BE2C (cell line): Measurements from ENCODE around the gene MAPK10.
A peak's percentile ranks its signal among the peaks of the same experiment; 100 is the strongest.

Experiments used
- DNase-seq: peaks from one replicate; pipeline ENCODE4 v3.0.0-alpha.2; 2020
- H3K27me3 ChIP-seq: fragments of 250-450 bp; sonication (Bioruptor Pico); 2 replicates; pipeline ENCODE4 v1.5.1; 2020; ENCODE audit warnings: mild to moderate bottlenecking
- H3K36me3 ChIP-seq: fragments of 250-450 bp; sonication (Bioruptor Pico); 2 replicates; pipeline ENCODE4 v1.5.1; 2020; ENCODE audit warnings: mild to moderate bottlenecking
- H3K4me1 ChIP-seq: fragments of 250-450 bp; sonication (Bioruptor Pico); 2 replicates; pipeline ENCODE4 v1.5.1; 2020
- H3K4me3 ChIP-seq: 2 replicates; pipeline ENCODE4 v1.5.1; 2011; ENCODE audit warnings: low read depth, low read length
- H3K9me3 ChIP-seq: fragments of 250-450 bp; sonication (Bioruptor Pico); 2 replicates; pipeline ENCODE4 v1.5.1; 2020
- TF ChIP-seq, protein P1 (sequence below): IDR thresholded peaks from 2 replicates; pipeline ENCODE4 v1.5.1; 2012; ENCODE audit warnings: mild to moderate bottlenecking, low read depth, low read length

Gene MAPK10

DNA sequence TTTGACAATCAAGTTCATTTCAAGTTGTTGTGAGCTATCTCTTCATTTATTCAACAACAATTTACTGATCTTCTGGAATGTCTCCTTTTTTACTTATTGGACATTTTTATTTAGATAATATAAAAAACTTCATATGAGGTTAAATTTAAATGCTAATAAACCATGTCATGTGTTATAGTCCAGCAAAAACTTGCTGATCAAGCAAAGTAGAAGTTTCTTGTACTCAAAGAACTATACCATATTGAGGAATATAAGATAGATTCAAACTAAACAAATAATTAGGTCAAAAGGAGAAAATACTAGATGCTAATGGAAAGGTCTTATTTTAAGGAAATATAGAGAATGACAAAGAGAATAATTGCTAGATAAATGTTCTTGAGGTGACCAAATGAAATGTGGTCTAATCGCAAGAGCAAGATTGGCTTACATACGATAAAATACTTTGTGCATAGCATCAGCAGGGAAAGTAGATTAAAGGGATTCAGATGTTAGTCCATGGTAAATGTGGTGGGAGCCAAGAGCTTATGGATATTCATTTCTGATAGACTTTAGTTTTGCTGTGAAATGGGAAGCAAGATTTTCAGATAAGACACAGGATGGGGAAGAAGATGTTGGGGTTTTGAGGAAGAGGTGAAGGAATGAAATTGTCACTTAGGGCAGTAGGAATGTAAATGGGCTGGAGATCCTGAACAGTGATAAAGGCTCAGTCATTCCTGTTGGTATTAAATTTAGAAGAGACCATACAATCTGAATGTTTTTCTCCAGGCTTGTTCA lies 229.5 kb downstream of the MAPK10 start:
- Histone ChIP-seq H3K9me3 (no peaks in the 10 kb centered on the region; the same call in 1 of the 2 replicates), H3K36me3 (no peaks in the 10 kb centered on the region), H3K4me3 (no peak overlapping the region), H3K27me3 (no peaks in the 10 kb centered on the region), H3K4me1 (no peaks in the 10 kb centered on the region)
- no peak for DNase-seq
- TF ChIP-seq, protein P1, sequence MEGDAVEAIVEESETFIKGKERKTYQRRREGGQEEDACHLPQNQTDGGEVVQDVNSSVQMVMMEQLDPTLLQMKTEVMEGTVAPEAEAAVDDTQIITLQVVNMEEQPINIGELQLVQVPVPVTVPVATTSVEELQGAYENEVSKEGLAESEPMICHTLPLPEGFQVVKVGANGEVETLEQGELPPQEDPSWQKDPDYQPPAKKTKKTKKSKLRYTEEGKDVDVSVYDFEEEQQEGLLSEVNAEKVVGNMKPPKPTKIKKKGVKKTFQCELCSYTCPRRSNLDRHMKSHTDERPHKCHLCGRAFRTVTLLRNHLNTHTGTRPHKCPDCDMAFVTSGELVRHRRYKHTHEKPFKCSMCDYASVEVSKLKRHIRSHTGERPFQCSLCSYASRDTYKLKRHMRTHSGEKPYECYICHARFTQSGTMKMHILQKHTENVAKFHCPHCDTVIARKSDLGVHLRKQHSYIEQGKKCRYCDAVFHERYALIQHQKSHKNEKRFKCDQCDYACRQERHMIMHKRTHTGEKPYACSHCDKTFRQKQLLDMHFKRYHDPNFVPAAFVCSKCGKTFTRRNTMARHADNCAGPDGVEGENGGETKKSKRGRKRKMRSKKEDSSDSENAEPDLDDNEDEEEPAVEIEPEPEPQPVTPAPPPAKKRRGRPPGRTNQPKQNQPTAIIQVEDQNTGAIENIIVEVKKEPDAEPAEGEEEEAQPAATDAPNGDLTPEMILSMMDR, result no peak

DNA sequence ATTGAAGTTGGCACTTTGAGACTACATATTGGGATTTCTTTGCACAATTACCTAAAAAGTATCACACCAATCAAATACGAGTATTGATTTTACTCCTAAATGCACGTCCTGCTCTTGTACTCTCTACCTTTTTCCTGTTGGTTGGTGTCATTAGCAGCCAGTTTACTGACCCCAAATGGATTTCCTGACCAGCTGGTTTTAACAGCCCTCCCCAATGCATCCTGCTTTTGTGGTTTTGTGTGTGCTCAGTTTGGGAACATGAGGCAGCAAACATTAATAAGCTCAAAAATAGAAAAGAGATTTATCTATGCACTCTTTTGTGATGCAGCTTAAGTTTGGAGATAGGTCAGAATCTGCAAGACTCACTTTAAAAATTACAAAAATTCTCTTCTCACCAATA lies 230.3 kb downstream of the MAPK10 start:
- Histone ChIP-seq H3K4me1 (no peaks in the 10 kb centered on the region), H3K4me3 (no peak overlapping the region), H3K27me3 (no peaks in the 10 kb centered on the region), H3K9me3 (no peaks in the 10 kb centered on the region; the same call in 1 of the 2 replicates), H3K36me3 (no peaks in the 10 kb centered on the region)
- DNase-seq, result no peak
- TF ChIP-seq, protein P1, result no peak

DNA sequence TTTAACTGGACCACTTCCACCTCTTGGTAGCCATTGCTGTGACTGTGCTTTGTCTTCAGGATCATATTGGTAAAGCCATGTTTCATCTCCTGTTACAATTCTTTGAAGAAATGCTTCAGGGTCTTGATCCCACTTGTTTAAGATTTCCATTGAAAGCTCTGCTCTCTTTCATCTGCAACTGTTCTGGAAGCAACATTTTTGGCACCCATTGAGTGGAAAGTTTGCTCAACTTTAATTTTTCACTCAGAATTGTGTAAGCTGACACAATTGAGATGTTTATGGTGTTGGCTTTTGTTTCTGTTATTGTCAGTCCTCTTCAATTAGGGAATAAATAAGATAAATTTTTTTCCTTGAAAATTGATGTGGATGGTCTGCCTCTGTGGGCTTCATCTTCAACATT lies 237.4 kb downstream of the MAPK10 start:
- TF ChIP-seq, protein P1, result no peak
- no peaks in the 10 kb centered on the region for H3K9me3 ChIP-seq
- no peaks in the 10 kb centered on the region for H3K27me3 ChIP-seq
- DNase-seq, result no peak
- no peaks in the 10 kb centered on the region for H3K4me1 ChIP-seq
- no peaks in the 10 kb centered on the region for H3K36me3 ChIP-seq
- no peak overlapping the region for H3K4me3 ChIP-seq

DNA sequence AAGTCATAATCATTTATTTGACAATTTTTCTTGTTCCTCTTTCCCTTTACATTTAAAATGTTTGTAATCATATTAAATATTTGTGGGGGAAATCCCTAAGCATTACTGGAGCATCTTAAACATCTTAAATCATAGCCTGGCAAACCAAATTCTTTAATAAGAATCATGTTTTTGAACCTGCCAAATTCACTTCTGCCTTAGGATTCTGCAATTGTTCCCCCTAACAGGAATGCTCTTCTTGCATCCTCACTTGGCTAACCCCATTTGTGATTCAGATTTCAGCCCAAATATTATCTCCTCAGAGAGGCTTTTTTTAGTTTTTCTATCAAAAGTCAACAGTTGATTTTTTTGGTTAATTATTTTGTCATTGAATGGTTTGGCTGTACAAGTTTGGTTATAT lies 241.1 kb downstream of the MAPK10 start:
- DNase-seq, result no peak
- no peaks in the 10 kb centered on the region for H3K9me3 ChIP-seq
- H3K27me3 ChIP-seq, result no peaks in the 10 kb centered on the region
- TF ChIP-seq, protein P1, result no peak
- H3K36me3 ChIP-seq, result no peaks in the 10 kb centered on the region
- H3K4me3 ChIP-seq, result no peak overlapping the region
- H3K4me1 ChIP-seq, result no peaks in the 10 kb centered on the region

DNA sequence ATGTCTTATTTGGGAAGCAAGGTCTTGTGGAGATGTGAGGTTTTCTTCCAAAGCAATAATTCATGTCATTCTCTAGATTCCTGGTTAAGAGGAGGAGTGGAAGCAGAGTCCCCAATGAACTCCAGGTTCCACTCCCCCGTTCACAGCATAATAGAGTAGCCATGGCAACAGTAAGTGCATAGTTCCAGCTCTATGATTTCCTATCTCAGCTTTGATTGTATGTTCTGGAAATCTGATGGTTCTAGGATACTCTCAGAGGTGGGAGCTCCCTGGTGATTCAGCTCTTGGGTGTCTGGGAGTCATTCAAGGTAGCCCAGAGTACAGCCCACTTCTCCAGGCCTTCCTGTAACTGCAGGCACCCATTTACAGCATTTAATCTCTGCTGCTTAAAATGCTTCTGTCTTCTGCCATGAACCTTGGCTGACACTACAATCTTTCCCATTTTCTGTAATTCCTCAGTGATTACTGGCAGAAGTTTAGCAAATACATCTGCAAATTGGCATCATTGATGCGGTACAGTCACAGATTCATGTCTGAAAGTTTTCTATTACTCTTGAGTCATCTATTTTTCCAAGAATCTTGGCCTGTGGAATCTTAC lies 242.0 kb downstream of the MAPK10 start:
- TF ChIP-seq, protein P1, result no peak
- Histone ChIP-seq H3K36me3 (no peaks in the 10 kb centered on the region), H3K27me3 (no peaks in the 10 kb centered on the region), H3K4me1 (no peaks in the 10 kb centered on the region), H3K4me3 (no peak overlapping the region), H3K9me3 (no peaks in the 10 kb centered on the region)
- peak; percentile 16 for DNase-seq

DNA sequence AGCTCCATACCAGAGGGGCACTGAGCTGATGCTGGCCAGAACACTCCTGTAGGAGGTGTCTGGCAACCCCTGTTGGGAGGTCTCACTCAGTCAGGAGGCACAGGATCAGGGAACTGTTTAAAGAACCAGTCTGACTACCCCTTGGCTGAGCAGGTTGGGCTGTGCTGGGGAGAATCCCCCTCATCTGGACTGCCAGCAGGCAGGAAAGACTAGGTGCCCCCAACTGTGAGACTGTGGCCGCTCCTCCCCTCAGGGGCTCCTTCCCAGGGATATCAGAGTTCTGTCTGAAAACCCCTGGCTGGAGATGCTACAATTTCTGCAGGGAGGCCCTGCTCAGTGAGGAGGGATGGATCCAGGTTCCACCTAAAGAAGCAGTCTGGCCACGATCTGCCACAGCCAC lies 245.3 kb downstream of the MAPK10 start:
- H3K27me3 ChIP-seq, result no peaks in the 10 kb centered on the region
- H3K9me3 ChIP-seq, result no peaks in the 10 kb centered on the region
- DNase-seq, result no peak
- H3K4me1 ChIP-seq, result no peaks in the 10 kb centered on the region
- no peaks in the 10 kb centered on the region for H3K36me3 ChIP-seq
- H3K4me3 ChIP-seq, result no peak overlapping the region
- TF ChIP-seq, protein P1, result no peak
